Endothelial cell of umbilical vein (primary cell): ENCODE measurements around the gene ASMT. TPM values are rescaled to one million over a fixed set of nuclear protein-coding genes. Genes with fewer than 3 reads are reported as not detected.
"Not testable (repeated sequence)": the region's sequence is repeated elsewhere in the genome, so short reads cannot be mapped to it uniquely, and the experiment has no call there.

ENCODE experiments used
- BruUV-seq: library from RNA; stranded (reverse); fragments of 400-500 nt; replicated peaks from 2 replicates; lab custom pipeline; 2021; lab: Mats Ljungman, UMichigan
- CTCF ChIA-PET: fragments of 300-600, 350-600 bp; sonication (Branson Sonifier 250); formaldehyde crosslinking; loops from one replicate; lab custom pipeline; 2021; ENCODE audit warnings: antibody characterized with exemption, inconsistent platforms; lab: Charles Lee
- POLR2A ChIA-PET: fragments of 300-600, 350-600 bp; sonication (Branson Sonifier 250); formaldehyde crosslinking; loops from one replicate; lab custom pipeline; 2021; ENCODE audit warnings: antibody characterized with exemption, inconsistent platforms; lab: Charles Lee
- DNase-seq: peaks from one replicate; pipeline ENCODE4 v3.0.0-alpha.2; 2011; ENCODE audit warnings: low read depth, low spot score
- FAIRE-seq: peaks from 2 replicates; lab custom pipeline; 2011; peaks lifted over from hg19 to GRCh38; lab: Jason Lieb, UNC
- H2AFZ ChIP-seq: 2 replicates; pipeline ENCODE4 v1.6.0; 2012; ENCODE audit warnings: low read depth, low read length, control low read depth, inconsistent platforms
- H3K27ac ChIP-seq: 2 replicates; pipeline ENCODE4 v1.5.1; 2011; ENCODE audit warnings: low read depth, mild to moderate bottlenecking, control low read depth, low read length, moderate library complexity; ENCODE audit not compliant: insufficient read depth
- H3K27me3 ChIP-seq, 2 experiments: 2 replicates each; pipeline versions ENCODE4 v1.6.0 to v1.6.1; 2011; ENCODE audit warnings: low read length in 2 of 2, mixed read lengths in 1 of 2; ENCODE audit not compliant: control insufficient read depth in 2 of 2, insufficient read depth in 2 of 2
- H3K36me3 ChIP-seq, 2 experiments: 2 replicates in 1 of 2; 3 replicates in 1 of 2; pipeline ENCODE4 v1.5.1; 2011; ENCODE audit warnings: low read length in 2 of 2, mild to moderate bottlenecking in 1 of 2, moderate library complexity in 1 of 2; ENCODE audit not compliant: control insufficient read depth in 2 of 2, insufficient read depth in 2 of 2; ENCODE audit errors: extremely low read depth in 1 of 2
- H3K4me1 ChIP-seq: 3 replicates; pipeline ENCODE4 v1.5.1; 2011; ENCODE audit warnings: mild to moderate bottlenecking, low read length; ENCODE audit not compliant: control insufficient read depth, insufficient read depth; ENCODE audit errors: extremely low read depth
- H3K4me2 ChIP-seq: 2 replicates; pipeline ENCODE4 v1.6.1; 2011; ENCODE audit warnings: low read length, control low read depth, mixed read lengths; ENCODE audit not compliant: insufficient read depth
- H3K4me3 ChIP-seq, 3 experiments: fragments of 200-600 bp in 1 of 3; sonication (generic), shearing (Covaris generic) in 1 of 3; replicated peaks in 1 of 3; 2 replicates each; pipeline ENCODE4 v1.5.1; 2011 to 2016; ENCODE audit warnings: control low read depth in 3 of 3, low read length in 3 of 3, mild to moderate bottlenecking in 2 of 3, inconsistent platforms in 1 of 3, low read depth in 1 of 3, moderate library complexity in 1 of 3; ENCODE audit not compliant: insufficient read depth in 1 of 3
- H3K79me2 ChIP-seq: 2 replicates; pipeline ENCODE4 v1.6.0; 2012; ENCODE audit warnings: low read length, inconsistent platforms; ENCODE audit not compliant: control insufficient read depth, insufficient read depth
- H3K9ac ChIP-seq: replicated peaks from 2 replicates; pipeline ENCODE3; 2011; ENCODE audit warnings: low read length, control low read depth; ENCODE audit not compliant: insufficient read depth; ENCODE audit errors: extremely low read depth
- H3K9me1 ChIP-seq: replicated peaks from 3 replicates; pipeline ENCODE4 v1.6.0; 2011; ENCODE audit warnings: mild to moderate bottlenecking, low read length; ENCODE audit not compliant: control insufficient read depth, insufficient read depth; ENCODE audit errors: extremely low read depth
- H3K9me3 ChIP-seq: replicated peaks from 2 replicates; pipeline ENCODE4 v1.5.1; 2012; ENCODE audit warnings: low read length, inconsistent platforms; ENCODE audit not compliant: control insufficient read depth, insufficient read depth
- H4K20me1 ChIP-seq: replicated peaks from 2 replicates; pipeline ENCODE3; 2011; ENCODE audit warnings: mild to moderate bottlenecking, low read length; ENCODE audit not compliant: control insufficient read depth, insufficient read depth; ENCODE audit errors: extremely low read depth
- GATA2 ChIP-seq: IDR thresholded peaks from 2 replicates; pipeline ENCODE4 v1.7.0; 2011; ENCODE audit warnings: low read depth, mild to moderate bottlenecking, moderate library complexity, mixed read lengths, low read length; ENCODE audit not compliant: insufficient read length, insufficient read depth
- POLR2A ChIP-seq: IDR thresholded peaks from 2 replicates; pipeline ENCODE4 v1.6.1; 2012; ENCODE audit warnings: low read depth, mild to moderate bottlenecking, control low read depth, low read length
- dilution Hi-C: fragments of 300-500 bp; cut with MboI; formaldehyde crosslinking; loops from one replicate; pipeline ENCODE4 v1.15.0; 2019; ENCODE audit warnings: low sequenced_read_pairs; ENCODE audit not compliant: extremely low pct_ligation_motif_present
- intact Hi-C: fragments of 100-400 bp; cut with micrococcal nuclease; formaldehyde crosslinking; loops from one replicate; pipeline ENCODE4 v1.10.0; 2022
- polyA plus RNA-seq, 4 experiments: library from polyadenylated mRNA; depleted of rRNA in 3 of 4; stranded (reverse) in 3 of 4; unstranded in 1 of 4; fragments of >200 nt; gene quantifications; 2 replicates each; pipeline versions ENCODE4 v1.2.1 to v1.2.3, GENCODE V29; 2011 to 2012; ENCODE audit warnings: missing spikeins in 1 of 4
- total RNA-seq: library from RNA; stranded (reverse); gene quantifications from 2 replicates; pipeline ENCODE4 v1.2.3, GENCODE V29; 2021
- TF ChIP-seq, protein P1 (sequence below), 2 donors: IDR thresholded peaks; 1 replicate in 1 of 2; 2 replicates in 1 of 2; pipeline ENCODE4 v1.5.1; 2011; ENCODE audit warnings: low read length in 2 of 2, mild to moderate bottlenecking in 2 of 2, moderate library complexity in 2 of 2, control low read depth in 1 of 2, inconsistent platforms in 1 of 2, low read depth in 1 of 2; ENCODE audit not compliant: insufficient read depth in 1 of 2; ENCODE audit errors: extremely low read depth in 1 of 2

The ASMT gene
- total and polyA plus RNA-seq, 2 donors (not counting 3 experiments of a cell fraction or from before 2014, with no cell fraction given), result not detected

DNA sequence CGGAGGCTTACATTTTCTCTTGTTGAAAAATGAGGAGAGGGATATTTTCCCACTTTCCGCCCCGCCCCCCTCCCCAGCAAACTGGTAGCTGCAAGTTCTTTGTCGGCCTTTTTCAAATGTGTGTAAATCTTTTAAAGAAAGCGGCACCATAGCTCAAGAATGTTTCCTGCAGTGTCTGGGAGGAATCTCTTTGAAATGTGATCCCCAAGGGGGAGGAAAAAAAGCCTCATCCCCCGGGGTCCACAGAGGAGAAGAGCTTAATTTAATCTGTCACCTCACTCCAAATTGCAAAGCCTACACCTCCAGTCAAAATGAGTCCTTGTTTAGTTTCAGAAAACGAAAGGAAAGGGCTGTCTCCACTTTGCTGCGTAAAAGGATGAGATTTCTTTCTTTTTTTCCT, 34.8 kb downstream of the ASMT start:
- BruUV-seq, result no TSS peak
- POLR2A ChIA-PET, result no interaction called here
- Histone ChIP-seq H3K79me2 (no peaks in the 10 kb centered on the region), H3K9me1 (no peaks in the 10 kb centered on the region), H3K27ac (no peak overlapping the region), H4K20me1 (no peaks in the 10 kb centered on the region), H3K9me3 (no peaks in the 10 kb centered on the region), H3K4me2 (no peak overlapping the region), H3K27me3 (no peaks in the 10 kb centered on the region), H2AFZ (no peak overlapping the region), H3K9ac (no peak overlapping the region), H3K4me1 (no peaks in the 10 kb centered on the region), H3K4me3 (no peak overlapping the region), H3K36me3 (no peaks in the 10 kb centered on the region)
- FAIRE-seq (no peak), DNase-seq (no peak)
- intact Hi-C loops (no loop called here), dilution Hi-C loops (loop anchor here (25.0 kb wide), 1 partner anchor 938 kb away; no protein-coding TSS in a partner anchor)
- TF ChIP-seq GATA2 (no peak), POLR2A (no peak)
- CTCF ChIA-PET, result no interaction called here

DNA sequence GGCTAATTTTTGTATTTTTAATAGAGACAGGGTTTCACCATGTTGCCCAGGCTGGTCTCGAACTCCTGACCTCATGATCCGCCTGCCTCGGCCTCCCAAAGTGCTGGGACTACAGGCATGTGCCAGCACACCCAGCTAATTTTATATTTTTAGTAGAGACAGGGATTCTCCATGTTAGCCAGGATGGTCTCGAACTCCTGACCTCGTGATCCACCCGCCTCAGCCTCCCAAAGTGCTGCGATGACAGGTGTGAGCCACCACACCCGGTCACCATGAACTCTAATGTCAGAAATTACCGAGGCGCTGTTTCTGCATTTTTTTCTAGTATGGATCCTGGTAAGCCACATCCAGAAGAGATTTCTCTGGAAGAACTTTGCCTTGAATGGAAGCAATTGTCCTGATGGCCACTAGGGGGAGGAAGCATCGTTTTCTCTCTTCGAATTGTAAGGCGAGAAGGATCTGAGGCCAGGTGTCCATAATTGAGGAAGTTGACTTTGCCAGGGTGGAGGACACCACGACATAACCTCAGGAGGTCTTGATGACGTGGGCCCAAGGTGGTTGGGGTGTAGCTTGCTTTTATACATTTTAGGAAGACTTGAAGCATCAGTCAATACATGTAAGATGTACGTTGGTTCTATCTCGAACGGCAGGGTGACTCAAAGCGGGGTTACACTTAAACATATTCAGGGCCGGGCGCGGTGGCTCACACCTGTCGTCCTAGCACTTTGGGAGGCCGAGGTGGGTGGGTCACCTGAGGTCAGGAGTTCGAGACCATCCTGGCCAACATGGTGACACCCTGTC, 37.4 kb downstream of the ASMT start:
- POLR2A ChIA-PET, H3K4me3 ChIP-seq, H3K4me1 ChIP-seq, H3K79me2 ChIP-seq, H3K4me2 ChIP-seq, CTCF ChIA-PET, H2AFZ ChIP-seq, BruUV-seq, H3K9ac ChIP-seq, H3K27ac ChIP-seq, H3K9me3 ChIP-seq, H3K36me3 ChIP-seq, H3K9me1 ChIP-seq, H3K27me3 ChIP-seq, H4K20me1 ChIP-seq: not testable (repeated sequence)
- dilution Hi-C loops, result loop anchor here (25.0 kb wide), 1 partner anchor 935 kb away; no protein-coding TSS in a partner anchor
- FAIRE-seq (peak; percentile 90), DNase-seq (peak; percentile 62)
- intact Hi-C loops, result loop anchor here (1.0 kb wide), 2 partner anchors 198 to 941 kb away; no protein-coding TSS in a partner anchor
- TF ChIP-seq, protein P1, sequence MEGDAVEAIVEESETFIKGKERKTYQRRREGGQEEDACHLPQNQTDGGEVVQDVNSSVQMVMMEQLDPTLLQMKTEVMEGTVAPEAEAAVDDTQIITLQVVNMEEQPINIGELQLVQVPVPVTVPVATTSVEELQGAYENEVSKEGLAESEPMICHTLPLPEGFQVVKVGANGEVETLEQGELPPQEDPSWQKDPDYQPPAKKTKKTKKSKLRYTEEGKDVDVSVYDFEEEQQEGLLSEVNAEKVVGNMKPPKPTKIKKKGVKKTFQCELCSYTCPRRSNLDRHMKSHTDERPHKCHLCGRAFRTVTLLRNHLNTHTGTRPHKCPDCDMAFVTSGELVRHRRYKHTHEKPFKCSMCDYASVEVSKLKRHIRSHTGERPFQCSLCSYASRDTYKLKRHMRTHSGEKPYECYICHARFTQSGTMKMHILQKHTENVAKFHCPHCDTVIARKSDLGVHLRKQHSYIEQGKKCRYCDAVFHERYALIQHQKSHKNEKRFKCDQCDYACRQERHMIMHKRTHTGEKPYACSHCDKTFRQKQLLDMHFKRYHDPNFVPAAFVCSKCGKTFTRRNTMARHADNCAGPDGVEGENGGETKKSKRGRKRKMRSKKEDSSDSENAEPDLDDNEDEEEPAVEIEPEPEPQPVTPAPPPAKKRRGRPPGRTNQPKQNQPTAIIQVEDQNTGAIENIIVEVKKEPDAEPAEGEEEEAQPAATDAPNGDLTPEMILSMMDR (IDR thresholded peaks at IDR 0.05; ENCODE audit: extremely low read depth in 1 of 2, insufficient read depth in 1 of 2, low read depth in 1 of 2, low read length in 2 of 2), result peak; percentile 74 to 82
